ENCODE measurements around the gene ARID1A.

DNA sequence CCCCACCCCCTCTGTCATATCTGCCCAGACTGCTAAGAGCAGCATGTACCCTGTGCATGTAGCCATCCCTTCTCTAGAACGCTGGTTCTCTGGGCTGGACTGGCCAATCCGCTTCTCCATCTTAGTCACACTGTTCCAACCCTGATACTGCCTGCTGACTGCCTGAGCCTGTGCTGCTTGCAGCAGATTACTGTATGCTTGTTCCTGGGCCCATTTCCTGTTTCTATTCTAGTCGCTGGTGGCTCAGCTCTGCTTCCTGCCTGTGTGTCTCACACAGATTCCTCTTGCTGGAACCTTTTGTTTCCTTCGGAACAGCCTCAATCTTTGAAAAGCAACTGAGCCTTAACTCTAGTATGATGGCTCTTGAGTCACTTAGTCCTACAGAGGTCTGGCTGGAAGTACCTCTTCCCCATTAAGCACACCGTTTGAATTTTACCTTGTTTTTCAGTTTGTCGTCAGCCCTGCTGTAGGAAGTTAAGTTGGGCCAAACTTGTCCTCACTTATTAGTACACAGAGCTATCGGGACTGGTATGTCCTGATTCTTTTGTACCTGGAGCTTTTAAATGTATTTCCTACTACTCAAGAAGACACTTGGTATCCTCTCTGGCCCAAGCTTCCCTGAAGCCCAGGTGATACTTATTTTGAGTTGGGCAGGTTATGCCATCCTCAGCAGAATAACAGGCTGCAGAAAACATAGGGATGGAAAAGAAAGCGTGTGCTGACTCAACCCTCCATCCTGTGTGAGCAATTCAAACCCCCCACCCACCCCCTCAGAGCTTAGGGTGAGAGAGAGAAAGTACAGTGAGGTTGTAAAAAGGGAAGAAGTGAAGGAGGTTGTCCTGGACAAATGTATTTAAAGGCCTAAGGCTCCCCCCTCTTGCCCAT lies 48.5 kb downstream of the ARID1A start:
- TF ChIP-seq, protein P1, sequence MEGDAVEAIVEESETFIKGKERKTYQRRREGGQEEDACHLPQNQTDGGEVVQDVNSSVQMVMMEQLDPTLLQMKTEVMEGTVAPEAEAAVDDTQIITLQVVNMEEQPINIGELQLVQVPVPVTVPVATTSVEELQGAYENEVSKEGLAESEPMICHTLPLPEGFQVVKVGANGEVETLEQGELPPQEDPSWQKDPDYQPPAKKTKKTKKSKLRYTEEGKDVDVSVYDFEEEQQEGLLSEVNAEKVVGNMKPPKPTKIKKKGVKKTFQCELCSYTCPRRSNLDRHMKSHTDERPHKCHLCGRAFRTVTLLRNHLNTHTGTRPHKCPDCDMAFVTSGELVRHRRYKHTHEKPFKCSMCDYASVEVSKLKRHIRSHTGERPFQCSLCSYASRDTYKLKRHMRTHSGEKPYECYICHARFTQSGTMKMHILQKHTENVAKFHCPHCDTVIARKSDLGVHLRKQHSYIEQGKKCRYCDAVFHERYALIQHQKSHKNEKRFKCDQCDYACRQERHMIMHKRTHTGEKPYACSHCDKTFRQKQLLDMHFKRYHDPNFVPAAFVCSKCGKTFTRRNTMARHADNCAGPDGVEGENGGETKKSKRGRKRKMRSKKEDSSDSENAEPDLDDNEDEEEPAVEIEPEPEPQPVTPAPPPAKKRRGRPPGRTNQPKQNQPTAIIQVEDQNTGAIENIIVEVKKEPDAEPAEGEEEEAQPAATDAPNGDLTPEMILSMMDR (IDR thresholded peaks at IDR 0.05; ENCODE audit: insufficient read depth, low read length, poor library complexity, severe bottlenecking) = no peak
- no peak for TF ChIP-seq EZH2phosphoT487 (conservative IDR thresholded peaks at IDR 0.05; ENCODE audit: low read length)
